K562 (cell line): ENCODE data around the gene BOD1L2. TPM values are rescaled to one million over a fixed set of nuclear protein-coding genes. Genes with fewer than 3 reads are reported as not detected.
A peak's percentile ranks its signal among the peaks of the same experiment; 100 is the strongest.

Experiments
- CREM ChIP-seq: IDR thresholded peaks from 2 replicates; pipeline ENCODE4 v1.6.1; 2014; ENCODE audit warnings: antibody characterized with exemption, low read depth
- GTF2F1 ChIP-seq: IDR thresholded peaks from 2 replicates; pipeline ENCODE4 v1.6.1; 2011; ENCODE audit warnings: low read depth, low read length, improper control_type of control experiment
- HMGN3 ChIP-seq: IDR thresholded peaks from 2 replicates; pipeline ENCODE4 v1.6.1; 2011; ENCODE audit warnings: borderline replicate concordance, low read depth, mild to moderate bottlenecking, mixed read lengths, low read length; ENCODE audit not compliant: insufficient read length; ENCODE audit errors: extremely low read depth
- IRF2 ChIP-seq: sonication (generic); formaldehyde crosslinking; IDR thresholded peaks from 2 replicates; pipeline ENCODE4 v1.8.1; 2022; ENCODE audit warnings: mild to moderate bottlenecking, missing genetic modification reagents
- KDM2B ChIP-seq: fragments of 250-450 bp; sonication (Bioruptor Pico); IDR thresholded peaks from 2 replicates; pipeline ENCODE4 v1.8.0; 2021; ENCODE audit warnings: mild to moderate bottlenecking, moderate library complexity
- NCOA6 ChIP-seq: fragments of 450-650 bp; IDR thresholded peaks from 2 replicates; pipeline ENCODE4 v1.6.1; 2017; ENCODE audit warnings: mild to moderate bottlenecking
- PHF20 ChIP-seq: fragments of 450-650 bp; IDR thresholded peaks from 2 replicates; pipeline ENCODE4 v1.6.1; 2018; ENCODE audit not compliant: partially characterized antibody
- PHF8 ChIP-seq: fragments of 200-600 bp; sonication (generic); IDR thresholded peaks from 2 replicates; pipeline ENCODE4 v1.6.1; 2012; ENCODE audit warnings: mixed run types, mild to moderate bottlenecking, inconsistent platforms, low read length, moderate library complexity, borderline replicate concordance
- RNF2 ChIP-seq: sonication (generic); IDR thresholded peaks from 2 replicates; pipeline ENCODE4 v1.6.1; 2016
- ZNF175 ChIP-seq: fragments of 200-800 bp; sonication (Bioruptor generic); IDR thresholded peaks from 2 replicates; pipeline ENCODE4 v1.6.1; 2016; ENCODE audit warnings: low read depth, mild to moderate bottlenecking, missing genetic modification characterization, missing compliant biosample characterization
- polyA plus RNA-seq, 8 experiments: library from polyadenylated mRNA; depleted of rRNA in 4 of 8; stranded (reverse) in 5 of 8; unstranded in 3 of 8; fragments of >200 nt; fragmentation: Nextera tagmentation in 2 of 8; fragmentation: Illumina TruSeq in 1 of 8; extraction: Ambion mirVana in 2 of 8; extraction: Trizol in 1 of 8; gene quantifications; 2 replicates each; pipeline versions ENCODE4 v1.2.1 to v1.2.3, GENCODE V29; 2011 to 2014; ENCODE audit warnings: inconsistent platforms in 1 of 8, missing spikeins in 1 of 8
- total RNA-seq, 7 experiments: library from RNA; depleted of rRNA in 6 of 7; stranded (reverse); fragments of >200 nt in 6 of 7; fragmentation: Illumina TruSeq in 2 of 7; extraction: Trizol in 2 of 7; gene quantifications; 2 replicates each; pipeline versions ENCODE4 v1.2.1 to v1.2.3, GENCODE V29; 2011 to 2021; ENCODE audit warnings: low replicate concordance in 1 of 7
- TF ChIP-seq, protein P1 (sequence below): sonication (generic); formaldehyde crosslinking; IDR thresholded peaks from 2 replicates; pipeline ENCODE4 v1.8.0; 2023; ENCODE audit warnings: mild to moderate bottlenecking, missing genetic modification reagents
- TF ChIP-seq, protein P2 (sequence below): fragments of 200-800 bp; sonication (Bioruptor generic); IDR thresholded peaks from 2 replicates; pipeline ENCODE4 v1.6.1; 2016; ENCODE audit warnings: missing genetic modification characterization, missing compliant biosample characterization
- TF ChIP-seq, protein P3 (sequence below): fragments of 450-650 bp; formaldehyde crosslinking; IDR thresholded peaks from 2 replicates; pipeline ENCODE4 v1.4.0; 2020; ENCODE audit warnings: mild to moderate bottlenecking
- TF ChIP-seq, protein P4 (sequence below): fragments of 450-650 bp; formaldehyde crosslinking; IDR thresholded peaks from 2 replicates; pipeline ENCODE4 v1.4.0; 2022; ENCODE audit warnings: missing genetic modification characterization

BOD1L2 gene
- total and polyA plus RNA-seq, 9 of the 15 experiments (the other 6 are each of a cell fraction or from before 2014, with no cell fraction given) = 0.03 TPM; not detected in 8

DNA sequence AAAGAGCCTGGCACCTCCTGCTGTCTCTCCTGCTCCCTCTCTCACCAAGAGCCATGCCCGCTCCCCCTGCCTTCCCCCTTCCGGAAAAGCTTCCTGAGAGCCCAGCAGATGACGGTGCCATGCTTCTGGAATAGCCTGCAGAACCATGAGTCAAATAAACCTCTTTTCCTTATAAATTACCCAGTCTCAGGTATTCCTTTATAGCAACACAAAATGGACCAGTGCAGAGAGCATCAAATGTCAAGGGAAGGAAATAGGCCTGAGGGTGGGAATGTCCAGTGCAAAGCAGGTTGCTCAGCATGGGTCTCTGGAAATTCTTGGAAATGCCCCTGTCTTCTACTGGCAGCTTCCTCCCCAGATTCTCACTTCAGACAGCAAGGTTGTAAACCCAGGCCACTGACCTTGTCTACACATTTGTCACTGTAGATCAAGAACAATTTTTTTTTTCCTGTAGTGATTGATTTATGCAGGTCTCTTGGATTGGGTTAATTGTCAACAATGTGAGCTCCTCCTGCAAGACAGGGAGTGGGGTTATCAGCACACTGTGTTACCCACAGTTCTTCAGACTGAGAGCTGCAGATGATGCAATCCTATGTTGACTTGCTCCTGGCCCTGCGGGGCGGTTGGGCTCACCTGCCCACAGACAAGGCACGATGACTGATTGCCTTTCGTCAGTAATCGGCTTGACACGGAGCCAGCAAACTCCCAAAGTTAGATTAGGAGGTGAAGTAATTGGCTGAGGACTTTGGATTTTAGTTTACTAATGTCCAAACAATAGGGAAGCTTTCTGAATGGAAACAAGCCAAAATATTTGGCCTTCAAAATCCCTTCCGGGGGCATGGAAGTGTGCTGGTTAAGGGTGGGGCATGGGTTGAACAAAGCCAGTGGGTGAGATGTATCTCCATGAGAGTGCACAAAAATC is 5.4 kb upstream of the BOD1L2 start (continued):
- TF ChIP-seq HMGN3 (peak; percentile 42), RNF2 (peak; percentile 88; the same call in 1 of the 2 replicates), PHF8 (no peak), NCOA6 (no peak), KDM2B (CRISPR knock-in tag) (no peak), PHF20 (no peak), IRF2 (CRISPR knock-in tag) (no peak), CREM (peak; percentile 52), ZNF175 (no peak), GTF2F1 (no peak)
- TF ChIP-seq, protein P1, sequence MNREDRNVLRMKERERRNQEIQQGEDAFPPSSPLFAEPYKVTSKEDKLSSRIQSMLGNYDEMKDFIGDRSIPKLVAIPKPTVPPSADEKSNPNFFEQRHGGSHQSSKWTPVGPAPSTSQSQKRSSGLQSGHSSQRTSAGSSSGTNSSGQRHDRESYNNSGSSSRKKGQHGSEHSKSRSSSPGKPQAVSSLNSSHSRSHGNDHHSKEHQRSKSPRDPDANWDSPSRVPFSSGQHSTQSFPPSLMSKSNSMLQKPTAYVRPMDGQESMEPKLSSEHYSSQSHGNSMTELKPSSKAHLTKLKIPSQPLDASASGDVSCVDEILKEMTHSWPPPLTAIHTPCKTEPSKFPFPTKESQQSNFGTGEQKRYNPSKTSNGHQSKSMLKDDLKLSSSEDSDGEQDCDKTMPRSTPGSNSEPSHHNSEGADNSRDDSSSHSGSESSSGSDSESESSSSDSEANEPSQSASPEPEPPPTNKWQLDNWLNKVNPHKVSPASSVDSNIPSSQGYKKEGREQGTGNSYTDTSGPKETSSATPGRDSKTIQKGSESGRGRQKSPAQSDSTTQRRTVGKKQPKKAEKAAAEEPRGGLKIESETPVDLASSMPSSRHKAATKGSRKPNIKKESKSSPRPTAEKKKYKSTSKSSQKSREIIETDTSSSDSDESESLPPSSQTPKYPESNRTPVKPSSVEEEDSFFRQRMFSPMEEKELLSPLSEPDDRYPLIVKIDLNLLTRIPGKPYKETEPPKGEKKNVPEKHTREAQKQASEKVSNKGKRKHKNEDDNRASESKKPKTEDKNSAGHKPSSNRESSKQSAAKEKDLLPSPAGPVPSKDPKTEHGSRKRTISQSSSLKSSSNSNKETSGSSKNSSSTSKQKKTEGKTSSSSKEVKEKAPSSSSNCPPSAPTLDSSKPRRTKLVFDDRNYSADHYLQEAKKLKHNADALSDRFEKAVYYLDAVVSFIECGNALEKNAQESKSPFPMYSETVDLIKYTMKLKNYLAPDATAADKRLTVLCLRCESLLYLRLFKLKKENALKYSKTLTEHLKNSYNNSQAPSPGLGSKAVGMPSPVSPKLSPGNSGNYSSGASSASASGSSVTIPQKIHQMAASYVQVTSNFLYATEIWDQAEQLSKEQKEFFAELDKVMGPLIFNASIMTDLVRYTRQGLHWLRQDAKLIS (CRISPR knock-in tag) = no peak
- TF ChIP-seq, protein P2, sequence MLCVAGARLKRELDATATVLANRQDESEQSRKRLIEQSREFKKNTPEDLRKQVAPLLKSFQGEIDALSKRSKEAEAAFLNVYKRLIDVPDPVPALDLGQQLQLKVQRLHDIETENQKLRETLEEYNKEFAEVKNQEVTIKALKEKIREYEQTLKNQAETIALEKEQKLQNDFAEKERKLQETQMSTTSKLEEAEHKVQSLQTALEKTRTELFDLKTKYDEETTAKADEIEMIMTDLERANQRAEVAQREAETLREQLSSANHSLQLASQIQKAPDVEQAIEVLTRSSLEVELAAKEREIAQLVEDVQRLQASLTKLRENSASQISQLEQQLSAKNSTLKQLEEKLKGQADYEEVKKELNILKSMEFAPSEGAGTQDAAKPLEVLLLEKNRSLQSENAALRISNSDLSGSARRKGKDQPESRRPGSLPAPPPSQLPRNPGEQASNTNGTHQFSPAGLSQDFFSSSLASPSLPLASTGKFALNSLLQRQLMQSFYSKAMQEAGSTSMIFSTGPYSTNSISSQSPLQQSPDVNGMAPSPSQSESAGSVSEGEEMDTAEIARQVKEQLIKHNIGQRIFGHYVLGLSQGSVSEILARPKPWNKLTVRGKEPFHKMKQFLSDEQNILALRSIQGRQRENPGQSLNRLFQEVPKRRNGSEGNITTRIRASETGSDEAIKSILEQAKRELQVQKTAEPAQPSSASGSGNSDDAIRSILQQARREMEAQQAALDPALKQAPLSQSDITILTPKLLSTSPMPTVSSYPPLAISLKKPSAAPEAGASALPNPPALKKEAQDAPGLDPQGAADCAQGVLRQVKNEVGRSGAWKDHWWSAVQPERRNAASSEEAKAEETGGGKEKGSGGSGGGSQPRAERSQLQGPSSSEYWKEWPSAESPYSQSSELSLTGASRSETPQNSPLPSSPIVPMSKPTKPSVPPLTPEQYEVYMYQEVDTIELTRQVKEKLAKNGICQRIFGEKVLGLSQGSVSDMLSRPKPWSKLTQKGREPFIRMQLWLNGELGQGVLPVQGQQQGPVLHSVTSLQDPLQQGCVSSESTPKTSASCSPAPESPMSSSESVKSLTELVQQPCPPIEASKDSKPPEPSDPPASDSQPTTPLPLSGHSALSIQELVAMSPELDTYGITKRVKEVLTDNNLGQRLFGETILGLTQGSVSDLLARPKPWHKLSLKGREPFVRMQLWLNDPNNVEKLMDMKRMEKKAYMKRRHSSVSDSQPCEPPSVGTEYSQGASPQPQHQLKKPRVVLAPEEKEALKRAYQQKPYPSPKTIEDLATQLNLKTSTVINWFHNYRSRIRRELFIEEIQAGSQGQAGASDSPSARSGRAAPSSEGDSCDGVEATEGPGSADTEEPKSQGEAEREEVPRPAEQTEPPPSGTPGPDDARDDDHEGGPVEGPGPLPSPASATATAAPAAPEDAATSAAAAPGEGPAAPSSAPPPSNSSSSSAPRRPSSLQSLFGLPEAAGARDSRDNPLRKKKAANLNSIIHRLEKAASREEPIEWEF (CRISPR knock-in tag) = no peak
- TF ChIP-seq, protein P3, sequence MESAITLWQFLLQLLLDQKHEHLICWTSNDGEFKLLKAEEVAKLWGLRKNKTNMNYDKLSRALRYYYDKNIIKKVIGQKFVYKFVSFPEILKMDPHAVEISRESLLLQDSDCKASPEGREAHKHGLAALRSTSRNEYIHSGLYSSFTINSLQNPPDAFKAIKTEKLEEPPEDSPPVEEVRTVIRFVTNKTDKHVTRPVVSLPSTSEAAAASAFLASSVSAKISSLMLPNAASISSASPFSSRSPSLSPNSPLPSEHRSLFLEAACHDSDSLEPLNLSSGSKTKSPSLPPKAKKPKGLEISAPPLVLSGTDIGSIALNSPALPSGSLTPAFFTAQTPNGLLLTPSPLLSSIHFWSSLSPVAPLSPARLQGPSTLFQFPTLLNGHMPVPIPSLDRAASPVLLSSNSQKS (CRISPR knock-in tag) = no peak
- TF ChIP-seq, protein P4, sequence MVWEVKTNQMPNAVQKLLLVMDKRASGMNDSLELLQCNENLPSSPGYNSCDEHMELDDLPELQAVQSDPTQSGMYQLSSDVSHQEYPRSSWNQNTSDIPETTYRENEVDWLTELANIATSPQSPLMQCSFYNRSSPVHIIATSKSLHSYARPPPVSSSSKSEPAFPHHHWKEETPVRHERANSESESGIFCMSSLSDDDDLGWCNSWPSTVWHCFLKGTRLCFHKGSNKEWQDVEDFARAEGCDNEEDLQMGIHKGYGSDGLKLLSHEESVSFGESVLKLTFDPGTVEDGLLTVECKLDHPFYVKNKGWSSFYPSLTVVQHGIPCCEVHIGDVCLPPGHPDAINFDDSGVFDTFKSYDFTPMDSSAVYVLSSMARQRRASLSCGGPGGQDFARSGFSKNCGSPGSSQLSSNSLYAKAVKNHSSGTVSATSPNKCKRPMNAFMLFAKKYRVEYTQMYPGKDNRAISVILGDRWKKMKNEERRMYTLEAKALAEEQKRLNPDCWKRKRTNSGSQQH (CRISPR knock-in tag) = no peak
